IMR-90 (cell line): ENCODE measurements around the gene GTPBP3. TPM values are rescaled to one million over a fixed set of nuclear protein-coding genes. Genes with fewer than 3 reads are reported as not detected.

Experiments used
- ATAC-seq: fragments of 200-7000 bp; cut with Tn5 transposase; 2 replicates; pipeline ENCODE4 v1.9.1; 2020; ENCODE audit warnings: low read depth, mild to moderate bottlenecking, moderate library complexity
- BruUV-seq: library from RNA; stranded (reverse); fragments of 400-500 nt; replicated peaks from 2 replicates; lab custom pipeline; 2021; lab: Mats Ljungman, UMichigan
- CTCF ChIA-PET: fragments of 300-600 bp; formaldehyde crosslinking; extraction: SDS; loops from one replicate; lab custom pipeline; 2021; ENCODE audit warnings: antibody characterized with exemption; lab: Yijun Ruan, JAX
- POLR2A ChIA-PET: fragments of 300-600 bp; sonication (Branson Sonifier 250); formaldehyde crosslinking; loops from one replicate; lab custom pipeline; 2022; ENCODE audit warnings: antibody characterized with exemption; ENCODE audit not compliant: unreplicated experiment; lab: Charles Lee
- DNase-seq: peaks from one replicate; pipeline ENCODE4 v3.0.0; 2013
- H2AFZ ChIP-seq: replicated peaks from 2 replicates; pipeline ENCODE3; 2013; ENCODE audit warnings: low read length, mild to moderate bottlenecking; ENCODE audit not compliant: poor library complexity
- H2AK5ac ChIP-seq: 2 replicates; pipeline ENCODE4 v1.6.1; 2013; ENCODE audit warnings: low read depth, low read length, inconsistent platforms
- H2AK9ac ChIP-seq: replicated peaks from 2 replicates; pipeline ENCODE3; 2013; ENCODE audit warnings: mild to moderate bottlenecking, low read depth, low read length, moderate library complexity; ENCODE audit not compliant: poor library complexity
- H2BK120ac ChIP-seq: 2 replicates; pipeline ENCODE4 v1.6.1; 2013; ENCODE audit warnings: low read depth, low read length, inconsistent platforms
- H2BK15ac ChIP-seq: 3 replicates; pipeline ENCODE4 v1.6.1; 2013; ENCODE audit warnings: low read depth, low read length, inconsistent platforms
- H2BK20ac ChIP-seq: 2 replicates; pipeline ENCODE4 v1.6.1; 2013; ENCODE audit warnings: low read depth, mild to moderate bottlenecking, inconsistent platforms, low read length, moderate library complexity
- H2BK5ac ChIP-seq: 2 replicates; pipeline ENCODE4 v1.6.1; 2013; ENCODE audit warnings: mild to moderate bottlenecking, low read depth, low read length, inconsistent platforms; ENCODE audit not compliant: poor library complexity, severe bottlenecking
- H3K14ac ChIP-seq: replicated peaks from 2 replicates; pipeline ENCODE4 v1.6.1; 2013; ENCODE audit warnings: low read depth, low read length, inconsistent platforms
- H3K18ac ChIP-seq: 2 replicates; pipeline ENCODE4 v1.6.1; 2013; ENCODE audit warnings: low read depth, low read length, control low read depth
- H3K23ac ChIP-seq: 2 replicates; pipeline ENCODE4 v1.6.1; 2013; ENCODE audit warnings: low read depth, low read length, inconsistent platforms
- H3K27ac ChIP-seq: 2 replicates; pipeline ENCODE4 v1.5.1; 2013; ENCODE audit warnings: mild to moderate bottlenecking, control low read depth, low read length; ENCODE audit not compliant: insufficient read depth
- H3K27me3 ChIP-seq: 2 replicates; pipeline ENCODE4 v1.6.1; 2013; ENCODE audit warnings: low read length; ENCODE audit not compliant: control insufficient read depth, insufficient read depth
- H3K36me3 ChIP-seq: 2 replicates; pipeline ENCODE4 v1.6.1; 2013; ENCODE audit warnings: low read length, mixed read lengths; ENCODE audit not compliant: control insufficient read depth, insufficient read depth
- H3K4ac ChIP-seq: 2 replicates; pipeline ENCODE4 v1.6.1; 2013; ENCODE audit warnings: low read depth, low read length, inconsistent platforms
- H3K4me1 ChIP-seq: 2 replicates; pipeline ENCODE4 v1.6.1; 2013; ENCODE audit warnings: low read length, mixed read lengths; ENCODE audit not compliant: control insufficient read depth, insufficient read depth
- H3K4me2 ChIP-seq: 2 replicates; pipeline ENCODE4 v1.6.1; 2013; ENCODE audit warnings: low read depth, mild to moderate bottlenecking, control low read depth, low read length, moderate library complexity
- H3K4me3 ChIP-seq: 2 replicates; pipeline ENCODE4 v1.5.1; 2013; ENCODE audit warnings: low read depth, mild to moderate bottlenecking, control low read depth, low read length, moderate library complexity; ENCODE audit not compliant: insufficient read depth
- H3K56ac ChIP-seq: 2 replicates; pipeline ENCODE4 v1.6.1; 2013; ENCODE audit warnings: low read length, inconsistent platforms; ENCODE audit not compliant: insufficient read depth; ENCODE audit errors: extremely low read depth
- H3K79me1 ChIP-seq, 2 experiments: 2 replicates each; pipeline ENCODE4 v1.6.1; 2013; ENCODE audit warnings: low read length in 2 of 2, inconsistent platforms in 1 of 2, low read depth in 1 of 2
- H3K9ac ChIP-seq: 2 replicates; pipeline ENCODE4 v1.6.1; 2013; ENCODE audit warnings: low read depth, low read length, control low read depth
- H3K9me1 ChIP-seq: 2 replicates; pipeline ENCODE4 v1.6.1; 2013; ENCODE audit warnings: low read length, inconsistent platforms; ENCODE audit not compliant: insufficient read depth
- H3K9me3 ChIP-seq: 2 replicates; pipeline ENCODE4 v1.6.1; 2013; ENCODE audit warnings: low read length; ENCODE audit not compliant: control insufficient read depth, insufficient read depth
- H4K20me1 ChIP-seq: 2 replicates; pipeline ENCODE4 v1.6.1; 2013; ENCODE audit warnings: low read length, inconsistent platforms; ENCODE audit not compliant: insufficient read depth
- H4K5ac ChIP-seq: 2 replicates; pipeline ENCODE4 v1.6.1; 2013; ENCODE audit warnings: mild to moderate bottlenecking, low read depth, low read length, control low read depth
- H4K8ac ChIP-seq, 2 experiments: 2 replicates each; pipeline ENCODE4 v1.6.1; 2013; ENCODE audit warnings: low read depth in 2 of 2, low read length in 2 of 2, control low read depth in 1 of 2, inconsistent platforms in 1 of 2
- H4K91ac ChIP-seq: 2 replicates; pipeline ENCODE4 v1.6.1; 2013; ENCODE audit warnings: low read depth, low read length, inconsistent platforms; ENCODE audit not compliant: insufficient read depth
- BHLHE40 ChIP-seq: fragments of 150-350 bp; IDR thresholded peaks from 2 replicates; pipeline ENCODE4 v1.6.1; 2016; ENCODE audit warnings: mild to moderate bottlenecking, low read depth, low read length
- CEBPB ChIP-seq: IDR thresholded peaks from 2 replicates; pipeline ENCODE4 v1.6.1; 2012; ENCODE audit warnings: low read depth, low read length, improper control_type of control experiment
- CHD1 ChIP-seq: IDR thresholded peaks from 2 replicates; pipeline ENCODE4 v1.6.1; 2012; ENCODE audit warnings: low read depth, low read length, improper control_type of control experiment
- CTCF ChIP-seq: conservative IDR thresholded peaks from 2 replicates; pipeline ENCODE4 v1.5.1; 2012; ENCODE audit warnings: mild to moderate bottlenecking, low read depth, low read length, improper control_type of control experiment
- ELK1 ChIP-seq: fragments of 150-350 bp; IDR thresholded peaks from 2 replicates; pipeline ENCODE4 v1.6.1; 2016; ENCODE audit warnings: low read depth, mild to moderate bottlenecking, low read length, moderate library complexity, borderline replicate concordance
- FOS ChIP-seq: fragments of 150-350 bp; IDR thresholded peaks from 2 replicates; pipeline ENCODE4 v1.6.1; 2016; ENCODE audit warnings: low read depth, low read length
- MAFK ChIP-seq: IDR thresholded peaks from 2 replicates; pipeline ENCODE4 v1.6.1; 2012; ENCODE audit warnings: low read depth, low read length, improper control_type of control experiment
- MAZ ChIP-seq: IDR thresholded peaks from 2 replicates; pipeline ENCODE4 v1.6.1; 2012; ENCODE audit warnings: low read depth, mild to moderate bottlenecking, low read length, improper control_type of control experiment, moderate library complexity, borderline replicate concordance
- MXI1 ChIP-seq: IDR thresholded peaks from 2 replicates; pipeline ENCODE4 v1.6.1; 2012; ENCODE audit warnings: low read depth, mild to moderate bottlenecking, low read length, moderate library complexity, borderline replicate concordance
- NFE2L2 ChIP-seq: fragments of 150-350 bp; IDR thresholded peaks from 2 replicates; pipeline ENCODE4 v1.6.1; 2016; ENCODE audit warnings: low read depth, mild to moderate bottlenecking, low read length
- POLR2A ChIP-seq: IDR thresholded peaks from 2 replicates; pipeline ENCODE4 v1.6.1; 2012; ENCODE audit warnings: mild to moderate bottlenecking, low read depth, low read length
- RCOR1 ChIP-seq: IDR thresholded peaks from 2 replicates; pipeline ENCODE4 v1.6.1; 2012; ENCODE audit warnings: mild to moderate bottlenecking, low read length, improper control_type of control experiment; ENCODE audit not compliant: insufficient replicate concordance
- RFX5 ChIP-seq: IDR thresholded peaks from 2 replicates; pipeline ENCODE4 v1.8.0; 2012; ENCODE audit warnings: low read depth, mild to moderate bottlenecking, low read length, moderate library complexity
- SMC3 ChIP-seq: fragments of 150-350 bp; IDR thresholded peaks from 2 replicates; pipeline ENCODE4 v1.6.1; 2016; ENCODE audit warnings: low read depth, mild to moderate bottlenecking, antibody characterized with exemption, low read length, moderate library complexity
- WGBS, 2 experiments: methylation state at CpG; one replicate each; pipeline versions ENCODE4 v1.1.5 to v1.1.7; 2013; ENCODE audit warnings: missing lambda C conversion rate in 2 of 2; ENCODE audit not compliant: insufficient read length in 1 of 2; ENCODE audit errors: extremely low coverage in 2 of 2; 5-methylcytosine and 5-hydroxymethylcytosine counted together
- dilution Hi-C: fragments of 300-500 bp; cut with HindIII; formaldehyde crosslinking; loops from one replicate; pipeline ENCODE4 v1.14.3; 2018; ENCODE audit warnings: low sequenced_read_pairs; ENCODE audit not compliant: unreplicated experiment
- in situ Hi-C: fragments of 300-500 bp; cut with MboI; formaldehyde crosslinking; loops from 3 replicates; pipeline ENCODE4 v1.14.3; 2019; ENCODE audit warnings: low sequenced_read_pairs, inconsistent platforms, mixed read lengths
- intact Hi-C: fragments of 100-400 bp; cut with micrococcal nuclease; formaldehyde crosslinking; loops from 2 replicates; pipeline ENCODE4 v1.10.0; 2022
- polyA plus RNA-seq, 3 experiments: library from polyadenylated mRNA; depleted of rRNA; stranded (reverse); fragments of >200 nt; gene quantifications; 2 replicates each; pipeline ENCODE4 v1.2.3, GENCODE V29; 2012; ENCODE audit warnings: low replicate concordance in 1 of 3
- total RNA-seq: library from RNA; depleted of rRNA; stranded (reverse); fragments of >200 nt; gene quantifications from 2 replicates; pipeline ENCODE4 v1.2.3, GENCODE V29; 2012

Gene GTPBP3
- total and polyA plus RNA-seq, 2 of the 4 experiments (the other 2 are of a cell fraction) = 4.3 to 15.1 TPM

GRCh38 chr19:17305517-17306284, 31.7 kb upstream of the GTPBP3 start, which contains the start of gene MRPL34:
TSS of gene MRPL34 (plus strand) at chr19:17305872. CDS start at chr19:17305893, 21 bp downstream.
- peak within 1 kb of the TSS; percentile 28 for H4K5ac ChIP-seq
- 0 out of 2 replicates have a peak within 1 kb of the TSS, but pooled peaks have one; percentile 28 for H2BK120ac ChIP-seq
- H4K20me1 ChIP-seq = peaks cover 4% of the 10 kb centered on the region
- dilution Hi-C loops (no loop called here), in situ Hi-C loops (no loop called here), intact Hi-C loops (loop anchor here (1.0 kb wide), 1 partner anchor 38 kb away; the partner anchor contains the start of gene BABAM1)
- WGBS, 2 experiments = 0% methylated on average over 30 of the region's 55 CpGs; no CpG with 5 or more reads in 1 of the 2 experiments
- H3K18ac ChIP-seq = peak within 1 kb of the TSS; percentile 38
- peak within 1 kb of the TSS; percentile 64 for H3K9ac ChIP-seq
- peaks cover 26% of the 10 kb centered on the region for H3K9me1 ChIP-seq
- H2AK9ac ChIP-seq = peak within 1 kb of the TSS; percentile 94
- H3K56ac ChIP-seq = peak within 1 kb of the TSS; percentile 45
- H3K79me1 ChIP-seq = peaks cover 26 to 61% of the 10 kb centered on the region in 2 experiments
- no peaks in the 10 kb centered on the region for H3K9me3 ChIP-seq
- CTCF ChIA-PET = interaction anchor here (0.6 to 1.0 kb wide), 5 partner anchors 13 to 593 kb away, joined by 3 to 7 read pairs (median 4); no protein-coding TSS in a partner anchor
- peak within 1 kb of the TSS; percentile 87; the same call in 2 of the 3 replicates for H2BK15ac ChIP-seq
- POLR2A ChIA-PET = no interaction called here
- peak within 1 kb of the TSS; percentile 77 for H4K91ac ChIP-seq
- H2AFZ ChIP-seq = peak within 1 kb of the TSS; percentile 94
- H2BK5ac ChIP-seq = peak within 1 kb of the TSS; percentile 57
- peak within 1 kb of the TSS; percentile 81 for H3K4ac ChIP-seq
- peak within 1 kb of the TSS; percentile 55 for H3K4me3 ChIP-seq
- no TSS peak for BruUV-seq
- H2AK5ac ChIP-seq = peak within 1 kb of the TSS; percentile 86
- ATAC-seq (peak; percentile 52), DNase-seq (peak; percentile 99)
- H4K8ac ChIP-seq = peak within 1 kb of the TSS; percentile 48 to 83
- H3K14ac ChIP-seq = peak within 1 kb of the TSS; percentile 71
- peak within 1 kb of the TSS; percentile 92 for H3K4me2 ChIP-seq
- H3K27ac ChIP-seq = peak within 1 kb of the TSS; percentile 61
- peaks cover 8% of the 10 kb centered on the region for H3K4me1 ChIP-seq
- H3K36me3 ChIP-seq = no peaks in the 10 kb centered on the region
- H3K23ac ChIP-seq = peak within 1 kb of the TSS; percentile 96
- peak within 1 kb of the TSS; percentile 77; the same call in 1 of the 2 replicates for H2BK20ac ChIP-seq
- H3K27me3 ChIP-seq = no peaks in the 10 kb centered on the region
- no peak for TF ChIP-seq FOS
- no peak for TF ChIP-seq NFE2L2
- TF ChIP-seq POLR2A = no peak
- no peak for TF ChIP-seq CEBPB
- TF ChIP-seq BHLHE40 = 0 out of 2 replicates have a peak, but pooled peaks have one; percentile 13
- TF ChIP-seq CTCF = peak; percentile 87
- TF ChIP-seq RFX5 = 0 out of 2 replicates have a peak, but pooled peaks have one; percentile 11
- TF ChIP-seq MXI1 = peak; percentile 37; the same call in 1 of the 2 replicates
- no peak for TF ChIP-seq ELK1
- TF ChIP-seq MAFK = no peak
- TF ChIP-seq RCOR1 = peak; percentile 68
- TF ChIP-seq MAZ = no peak
- peak; percentile 65 for TF ChIP-seq SMC3
- no peak for TF ChIP-seq CHD1
